Stimulated activated CD4-positive, alpha-beta T cell treated with anti-CD3 and anti-CD28 coated beads, Interleukin-12 subunit alpha, Interleukin-12 subunit beta, amount 100 ng/mL, for 24 hours (primary cell): ENCODE results near the gene PDE4B.
A peak's percentile ranks its signal among the peaks of the same experiment; 100 is the strongest.

Experiments
- DNase-seq, 2 experiments: peaks; one replicate each; pipeline ENCODE4 v3.0.0-alpha.2; 2020; ENCODE audit warnings: low read depth in 2 of 2

Gene PDE4B

DNA sequence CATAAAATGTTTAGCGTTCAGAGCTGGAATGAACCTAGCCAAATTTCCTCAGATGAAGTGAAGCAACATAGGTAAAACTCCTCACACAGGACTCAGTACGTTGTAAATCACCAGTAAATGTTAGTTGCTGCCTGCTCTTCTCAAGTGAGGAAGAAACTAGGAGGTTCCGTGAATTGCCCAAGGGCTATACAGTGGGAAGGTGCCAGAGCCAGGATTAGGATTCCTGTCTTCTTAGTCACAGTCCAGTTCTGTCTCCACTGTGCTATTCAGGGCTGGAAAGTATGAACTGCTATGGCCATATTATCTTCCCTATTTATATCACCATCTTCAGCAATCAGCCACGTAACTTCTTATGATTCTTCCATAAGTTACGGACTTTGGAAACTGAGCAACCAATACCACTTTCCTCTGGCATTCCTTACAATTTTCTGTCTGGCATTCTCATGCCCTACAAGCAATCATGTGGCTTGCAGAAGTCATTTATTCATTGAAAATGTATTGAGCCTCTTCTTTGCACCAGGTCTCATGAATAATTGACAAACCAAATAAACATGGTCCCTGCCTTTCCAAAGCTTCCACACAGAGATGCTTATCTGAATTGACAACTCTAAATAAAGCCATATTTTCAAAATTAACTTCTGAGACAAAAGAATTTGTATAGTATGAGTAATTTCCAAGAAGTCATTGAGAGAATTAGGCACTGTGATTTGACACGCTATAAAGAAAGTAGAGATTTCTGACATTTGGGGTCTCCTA lies 469.7 kb downstream of the PDE4B start:
- DNase-seq = no peak

- no peak for DNase-seq
Measured at GRCh38 chr1:66265268-66265667, 472.6 kb downstream of the PDE4B start.

- no peak for DNase-seq
Measured at GRCh38 chr1:66265796-66266195, 473.1 kb downstream of the PDE4B start.

DNA sequence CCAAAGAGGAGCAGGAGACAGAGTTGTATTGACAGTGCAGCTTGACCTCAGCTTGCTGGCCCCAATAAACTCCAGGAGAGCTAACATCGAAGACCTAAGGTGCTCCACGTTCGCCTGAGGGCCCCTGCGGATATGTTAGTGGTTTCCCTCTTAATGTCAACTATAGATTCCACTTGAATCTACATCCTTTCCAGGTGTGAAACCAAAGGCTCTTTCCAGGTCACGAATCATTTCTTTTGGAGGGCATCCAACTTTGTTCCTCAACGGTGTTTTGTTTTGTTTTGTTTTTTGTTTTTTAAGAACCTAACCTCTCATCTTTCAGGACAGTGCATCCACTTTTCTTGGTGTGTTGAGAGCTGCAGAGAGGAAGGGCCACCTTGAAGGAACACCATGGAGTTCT lies 473.7 kb downstream of the PDE4B start:
- DNase-seq = no peak

- DNase-seq = no peak
Measured at GRCh38 chr1:66266756-66267155, 474.1 kb downstream of the PDE4B start.

GRCh38 chr1:66267201-66267940 lies 474.7 kb downstream of the PDE4B start:
- no peak for DNase-seq

DNA sequence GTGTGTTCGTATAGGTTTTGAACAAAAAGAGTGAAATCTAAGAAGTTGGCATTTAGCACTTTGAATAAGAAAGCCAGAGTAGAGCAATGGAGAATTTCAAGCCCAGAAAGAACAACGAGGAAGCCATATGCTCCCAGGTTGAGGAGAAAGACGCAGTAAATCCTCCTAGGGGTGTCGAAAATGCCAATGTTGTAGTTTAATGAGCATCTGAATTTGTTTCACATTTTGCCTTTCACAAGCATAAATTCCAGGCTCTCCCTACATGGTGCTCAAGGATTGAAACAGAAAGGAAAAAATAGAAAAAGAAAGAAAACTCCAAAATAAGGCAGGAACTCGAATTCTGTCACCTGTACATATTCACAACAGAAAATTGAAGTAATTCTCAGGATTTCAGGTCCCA lies 476.5 kb downstream of the PDE4B start:
- DNase-seq = no peak

DNA sequence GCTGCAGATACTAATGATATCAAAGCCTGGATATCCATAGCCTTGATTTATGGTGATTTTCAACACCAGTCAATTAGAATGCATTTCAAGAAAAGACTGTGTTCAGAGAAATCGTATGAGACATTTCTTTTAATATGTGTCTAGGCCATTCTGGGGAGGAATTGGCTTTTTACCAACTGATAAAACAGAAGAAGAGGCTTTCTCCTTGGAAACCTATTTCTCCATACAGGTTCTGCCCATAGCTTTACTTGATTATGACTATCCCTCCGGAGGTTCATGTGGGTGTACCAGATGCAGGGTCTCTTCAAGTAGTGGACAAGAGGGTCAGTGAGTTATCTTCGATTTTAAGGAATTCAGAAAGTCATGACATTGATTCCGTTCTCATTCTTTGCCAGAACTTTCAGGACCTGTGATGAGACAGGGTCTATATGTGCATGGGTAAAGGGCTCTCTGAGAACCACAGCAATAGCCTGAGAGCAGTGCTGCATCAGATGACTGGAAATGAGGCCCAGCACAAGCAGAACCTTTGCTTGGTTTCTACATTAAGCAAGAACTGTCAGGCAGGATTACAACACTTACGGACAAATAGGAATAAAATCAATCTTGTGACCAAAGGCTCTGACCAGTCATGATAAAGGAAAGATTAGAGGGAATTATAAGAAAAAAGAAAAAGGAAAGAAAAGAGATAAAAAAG lies 477.6 kb downstream of the PDE4B start:
- no peak for DNase-seq

- peak in 1 of 2 experiments; percentile 56 for DNase-seq
Measured at GRCh38 chr1:66271216-66271903, 478.7 kb downstream of the PDE4B start.

GRCh38 chr1:66271904-66272254 lies 479.2 kb downstream of the PDE4B start:
- no peak for DNase-seq

DNA sequence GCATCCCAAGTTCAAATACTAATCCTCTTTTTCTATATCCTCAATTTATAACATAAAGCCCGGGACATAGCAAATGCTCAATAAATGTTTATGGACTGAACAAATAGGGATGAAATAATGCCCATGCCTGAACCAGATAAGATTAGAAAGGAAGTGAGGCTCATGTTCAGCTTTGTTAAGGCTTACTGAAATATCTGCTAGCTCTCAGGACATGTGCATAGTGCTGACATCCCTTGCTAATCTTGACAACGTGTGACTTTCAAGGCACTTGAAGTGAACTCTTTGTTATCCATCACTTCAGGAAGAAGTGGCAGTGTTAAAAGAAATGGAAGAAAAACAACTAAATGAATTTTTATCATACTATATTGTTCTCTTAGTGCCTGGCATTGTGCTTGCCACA lies 481.0 kb downstream of the PDE4B start:
- DNase-seq = no peak

DNA sequence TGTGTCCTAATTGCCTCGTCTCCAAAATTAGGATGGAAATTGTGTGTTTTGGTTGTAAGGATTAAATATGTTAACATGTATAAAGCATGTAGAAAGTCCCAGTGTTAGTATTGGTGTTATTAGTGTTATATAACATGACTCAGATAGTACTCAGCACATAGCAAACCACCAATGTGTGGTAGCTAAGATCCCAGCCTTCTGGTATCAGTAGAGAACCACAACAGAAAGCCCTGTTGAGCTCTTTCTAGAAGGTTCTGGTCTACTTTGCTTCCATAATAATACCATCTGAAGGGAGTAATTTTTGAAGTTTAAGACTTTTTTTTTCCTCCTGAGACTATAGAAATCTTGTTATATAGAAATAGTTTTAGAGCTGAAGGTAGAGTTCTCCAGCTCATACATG lies 481.9 kb downstream of the PDE4B start:
- DNase-seq = no peak

- DNase-seq = no peak
Measured at GRCh38 chr1:66275083-66275482, 482.4 kb downstream of the PDE4B start.

DNA sequence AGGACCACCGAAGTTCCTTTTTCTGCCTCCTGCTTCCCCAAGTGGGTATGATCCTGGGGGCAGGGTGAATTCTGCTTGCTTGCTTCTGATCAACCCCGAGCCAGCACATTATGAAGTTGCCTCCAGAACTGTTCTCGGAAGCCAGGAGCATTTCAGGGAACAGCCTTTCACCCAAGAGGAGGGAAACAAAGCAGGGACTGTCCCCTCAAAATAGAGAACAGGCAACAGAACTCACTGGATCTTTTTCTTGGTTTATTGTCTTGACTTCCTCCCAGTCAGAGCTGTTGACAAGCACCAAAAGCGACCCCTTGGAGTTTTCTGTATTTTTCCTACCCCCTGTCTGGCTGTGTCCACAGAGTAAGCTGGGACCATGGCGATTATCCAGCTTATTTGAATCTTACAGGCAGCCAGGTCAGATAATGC lies 482.9 kb downstream of the PDE4B start:
- DNase-seq = peak in 1 of 2 experiments; percentile 46

- DNase-seq = no peak
Measured at GRCh38 chr1:66276218-66276617, 483.5 kb downstream of the PDE4B start.

DNA sequence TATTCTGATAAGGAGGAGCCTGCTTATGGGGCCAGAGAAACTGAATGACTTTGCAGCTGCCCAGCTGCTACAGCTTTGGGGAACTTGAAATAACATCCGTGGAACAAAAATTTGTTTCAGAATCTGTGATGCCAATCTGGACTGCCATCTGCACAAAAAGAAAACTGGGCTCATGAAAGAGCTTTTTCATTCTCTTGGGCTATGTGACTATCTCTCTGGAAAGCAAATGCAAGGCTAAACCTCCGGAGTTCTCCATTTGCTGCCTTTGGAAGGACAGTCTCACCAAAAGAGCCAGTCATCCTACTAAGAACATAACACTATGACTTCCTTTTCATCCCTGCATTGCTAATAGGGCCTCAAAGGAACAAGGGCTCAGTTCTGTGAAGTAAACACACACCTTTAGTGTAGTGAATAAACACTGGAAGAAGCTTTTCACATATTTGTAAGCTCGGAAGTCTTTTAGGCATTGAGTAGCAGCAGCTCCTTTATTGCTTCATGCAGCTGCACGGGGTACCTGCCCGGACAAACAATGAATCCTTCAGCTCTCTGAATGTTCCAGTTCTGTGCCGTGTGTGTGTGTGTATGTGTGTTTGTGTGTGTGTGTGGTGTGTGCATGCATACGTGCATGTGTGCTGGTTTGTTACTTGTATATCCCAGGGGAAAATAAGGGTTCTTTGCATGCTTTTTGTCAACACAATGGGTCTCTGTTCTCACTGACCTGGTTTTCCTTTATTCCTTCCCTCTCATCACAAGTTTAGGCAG lies 485.7 kb downstream of the PDE4B start:
- DNase-seq = no peak

GRCh38 chr1:66281808-66282207 lies 489.1 kb downstream of the PDE4B start:
- DNase-seq = no peak

DNA sequence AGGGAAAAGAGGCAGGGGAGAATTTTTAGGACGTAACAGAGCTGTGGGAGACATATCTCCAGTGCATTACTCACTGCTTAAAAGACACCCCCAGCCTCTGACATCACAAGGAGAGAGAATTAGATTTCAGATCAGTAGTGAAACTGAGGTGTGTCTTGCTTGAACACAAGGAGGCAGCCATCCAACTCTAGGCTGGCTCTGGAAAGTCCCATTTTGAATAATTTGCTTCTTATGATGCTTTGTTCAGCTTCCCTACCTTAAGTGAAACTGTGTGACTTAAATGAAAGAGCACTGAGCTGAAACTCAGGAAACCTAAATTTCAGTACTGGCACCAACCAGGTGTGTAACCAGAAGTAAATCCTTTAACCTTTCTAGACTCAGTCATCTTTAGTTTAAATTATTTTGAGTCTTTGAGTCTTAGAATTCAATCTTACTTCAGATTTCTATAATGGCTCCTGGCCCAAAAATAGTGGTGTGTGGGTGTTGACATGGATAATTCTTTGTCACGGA lies 489.7 kb downstream of the PDE4B start:
- DNase-seq = peak; percentile 43 to 48

DNA sequence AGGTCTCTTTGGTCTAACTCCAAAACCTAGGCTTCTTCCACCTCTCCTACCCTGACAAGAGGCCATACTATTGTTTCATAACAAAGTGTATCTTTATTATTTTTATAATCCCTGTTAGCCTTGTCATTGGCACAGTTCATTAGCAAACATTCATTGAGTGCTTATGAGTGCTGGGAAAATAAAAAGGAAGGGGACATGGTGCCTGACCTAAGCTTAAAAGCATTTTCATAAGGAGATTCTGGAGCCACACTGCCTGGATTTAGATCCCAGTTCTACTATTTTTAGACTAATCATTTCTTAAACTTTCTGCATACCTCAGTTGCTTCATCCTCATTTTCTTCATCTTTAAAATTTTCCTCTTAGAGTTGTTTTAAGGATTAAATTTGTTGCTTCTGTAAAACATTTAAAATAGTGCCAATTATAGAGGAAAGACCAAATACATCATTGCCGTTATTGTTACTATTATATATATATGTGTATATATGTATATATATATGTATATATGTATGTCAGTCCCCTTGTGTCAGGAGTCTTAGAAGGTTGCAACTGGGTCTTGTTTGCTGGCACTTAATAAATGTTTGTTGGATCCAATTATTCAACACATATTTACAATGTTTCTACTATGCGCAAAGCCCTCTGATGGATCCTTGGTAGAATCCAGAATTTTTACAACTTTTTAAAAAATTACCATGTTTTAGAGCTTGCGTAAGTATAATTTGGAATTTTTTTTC lies 490.4 kb downstream of the PDE4B start:
- DNase-seq = no peak

- DNase-seq = no peak
Measured at GRCh38 chr1:66283622-66284041, 490.9 kb downstream of the PDE4B start.
